ACC112 (cell line): Measurements from ENCODE around the gene TAGLN.

Experiments
- H2AFZ ChIP-seq: fragments of 200-600 bp; sonication (generic); one replicate; pipeline ENCODE4 v1.6.0; 2017; ENCODE audit warnings: antibody characterized with exemption, low read length; ENCODE audit not compliant: unreplicated experiment
- H3K27ac ChIP-seq: fragments of 200-600 bp; sonication (generic); 2 replicates; pipeline ENCODE4 v1.5.1; 2014; ENCODE audit warnings: low read depth, mild to moderate bottlenecking, antibody characterized with exemption, low read length, moderate library complexity
- H3K27me3 ChIP-seq: fragments of 200-600 bp; sonication (generic); 2 replicates; pipeline ENCODE4 v1.6.1; 2014; ENCODE audit warnings: mild to moderate bottlenecking, antibody characterized with exemption, low read length, moderate library complexity, mixed read lengths; ENCODE audit not compliant: insufficient read depth
- H3K36me3 ChIP-seq: fragments of 200-600 bp; sonication (generic); 2 replicates; pipeline ENCODE4 v1.6.1; 2016; ENCODE audit warnings: mild to moderate bottlenecking, antibody characterized with exemption, low read length, moderate library complexity, mixed read lengths; ENCODE audit not compliant: insufficient read depth
- H3K4me1 ChIP-seq: fragments of 200-600 bp; sonication (generic); one replicate; pipeline ENCODE4 v1.6.1; 2016; ENCODE audit warnings: low read length, mixed read lengths; ENCODE audit not compliant: insufficient read depth, unreplicated experiment, control insufficient read depth
- H3K4me3 ChIP-seq: fragments of 200-600 bp; sonication (generic); 2 replicates; pipeline ENCODE4 v1.5.1; 2014; ENCODE audit warnings: mild to moderate bottlenecking, low read depth, low read length
- H3K79me2 ChIP-seq: fragments of 200-600 bp; sonication (generic); one replicate; pipeline ENCODE4 v1.6.0; 2016; ENCODE audit warnings: low read length; ENCODE audit not compliant: control insufficient read depth, unreplicated experiment, insufficient read depth

TAGLN gene

DNA sequence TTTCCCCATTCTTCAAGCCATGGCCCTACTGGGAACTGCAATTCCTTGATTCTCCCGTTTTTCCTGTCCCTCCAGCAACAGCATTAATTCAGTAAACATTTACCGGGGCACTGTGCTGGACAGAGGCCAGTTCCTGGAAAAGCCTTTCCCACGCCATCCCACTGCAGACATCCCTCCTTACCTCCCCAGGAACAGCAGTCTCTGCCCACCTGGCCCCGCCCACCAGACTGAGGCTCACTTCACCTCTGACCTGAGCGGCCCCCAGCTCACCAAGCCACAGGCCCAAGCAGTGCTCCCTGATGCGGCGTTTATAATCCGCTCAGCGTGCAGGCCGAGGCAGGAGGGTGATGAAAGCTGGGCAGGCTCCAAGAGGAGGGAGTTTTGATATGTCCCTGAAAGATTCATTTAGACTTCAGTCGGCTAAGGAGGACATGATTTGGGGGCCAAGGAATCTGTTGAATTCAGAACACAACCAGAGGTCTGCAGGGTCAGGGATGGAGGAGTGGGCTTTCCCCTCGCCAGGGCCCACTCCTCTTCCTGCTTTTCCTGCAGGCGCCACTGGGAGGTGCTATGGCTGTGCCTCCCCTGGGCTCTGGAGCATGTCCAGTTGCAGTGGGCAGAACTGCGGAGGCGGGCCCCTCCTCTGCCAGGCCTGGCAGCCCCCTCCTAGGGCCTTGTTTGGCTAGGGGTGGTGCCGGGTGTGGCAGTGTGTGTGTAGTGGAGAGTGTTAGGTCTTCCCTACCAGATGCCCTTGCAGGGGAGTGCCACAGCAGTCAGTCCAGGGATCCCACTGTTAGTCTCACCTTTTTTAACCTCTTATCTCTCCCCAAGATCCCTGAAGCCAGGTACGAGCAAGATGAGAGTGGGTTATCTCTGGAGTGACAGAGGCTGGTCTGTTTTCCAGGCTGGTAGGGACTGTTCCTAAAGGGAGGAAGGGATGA is 1.4 kb upstream of the TAGLN start:
- Histone ChIP-seq H3K4me3 (peak overlapping the region; percentile 74; the same call in 1 of the 2 replicates), H3K79me2 (peaks cover 36% of the 10 kb centered on the region), H2AFZ (no peak overlapping the region), H3K36me3 (0 out of 2 replicates have a peak, but pooled peaks cover under 1% of the 10 kb centered on the region), H3K27ac (peak overlapping the region; percentile 80), H3K27me3 (no peaks in the 10 kb centered on the region), H3K4me1 (peaks cover 43% of the 10 kb centered on the region)

DNA sequence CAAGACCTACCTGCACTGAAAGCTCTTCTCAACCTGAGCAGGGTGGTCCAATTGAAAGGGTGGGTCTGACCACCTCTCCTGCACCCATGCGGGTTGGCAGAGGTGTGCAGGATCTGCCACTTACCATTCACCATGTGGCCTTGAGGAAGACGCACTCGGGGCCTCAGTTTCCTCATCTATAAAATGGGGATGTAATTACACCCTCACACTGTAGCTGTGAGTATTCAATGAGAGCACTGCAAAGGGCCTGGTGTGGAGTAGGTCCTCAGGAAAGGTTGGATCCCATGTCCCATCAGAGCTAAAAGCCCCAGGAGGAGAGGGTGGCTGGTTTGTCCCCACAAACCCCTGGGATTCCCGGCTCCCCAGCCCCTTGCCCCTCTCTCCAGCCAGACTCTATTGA is 557 bp upstream of the TAGLN start:
- H3K4me1 ChIP-seq, result peaks cover 43% of the 10 kb centered on the region
- peaks cover 8% of the 10 kb centered on the region; the same call in 1 of the 2 replicates for H3K36me3 ChIP-seq
- no peaks in the 10 kb centered on the region for H3K27me3 ChIP-seq
- peak overlapping the region; percentile 74 for H3K4me3 ChIP-seq
- peak overlapping the region; percentile 80 for H3K27ac ChIP-seq
- no peak overlapping the region for H2AFZ ChIP-seq
- peaks cover 38% of the 10 kb centered on the region for H3K79me2 ChIP-seq

DNA sequence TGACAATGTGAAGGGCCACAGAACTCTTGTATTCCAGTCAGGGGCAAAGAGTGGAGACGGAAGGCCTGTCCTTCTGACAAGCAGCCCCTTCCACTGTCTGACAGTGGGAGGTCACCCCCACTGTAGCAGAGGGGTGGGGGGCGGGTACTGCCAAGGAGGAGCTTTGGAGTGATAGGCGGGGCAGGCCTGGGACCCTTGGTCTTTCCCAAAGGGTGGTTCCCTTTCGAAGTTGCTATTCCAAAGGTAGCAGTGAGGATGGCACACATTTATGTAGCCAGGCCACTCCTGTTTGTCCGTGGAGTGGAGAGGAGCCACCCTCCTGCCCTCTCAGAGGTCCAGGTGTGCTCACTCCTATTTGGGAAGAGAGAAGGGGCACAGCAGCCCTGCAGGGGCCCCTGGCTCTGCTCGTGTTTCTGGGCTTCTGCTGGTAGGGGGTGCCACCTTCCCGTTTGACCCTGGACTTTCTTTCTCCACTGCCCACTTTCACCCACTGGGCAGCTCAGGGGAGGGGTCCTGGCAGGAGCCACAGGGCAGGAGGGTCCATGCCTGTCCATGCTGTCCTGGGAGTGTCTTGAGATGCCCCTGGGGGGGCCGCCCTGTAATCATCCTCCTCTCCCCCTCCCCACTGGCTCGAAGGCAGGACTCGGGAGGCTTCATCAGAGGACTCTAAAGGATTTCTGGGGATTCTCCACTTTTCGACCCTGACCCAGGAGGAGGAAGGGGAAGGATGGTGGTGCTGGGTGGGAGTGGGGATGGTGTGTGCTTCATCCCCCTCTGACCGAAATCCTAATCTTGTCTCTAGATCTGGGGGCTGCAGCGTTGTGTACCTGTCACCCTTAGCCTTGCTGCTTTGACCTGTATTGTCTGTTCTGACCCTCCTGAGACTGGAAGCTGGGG is 994 bp downstream of the TAGLN start:
- Histone ChIP-seq H3K36me3 (peaks cover 14% of the 10 kb centered on the region; the same call in 1 of the 2 replicates), H3K27ac (peak overlapping the region; percentile 80), H2AFZ (no peak overlapping the region), H3K79me2 (peaks cover 38% of the 10 kb centered on the region), H3K4me3 (peak overlapping the region; percentile 74), H3K4me1 (peaks cover 43% of the 10 kb centered on the region), H3K27me3 (no peaks in the 10 kb centered on the region)

DNA sequence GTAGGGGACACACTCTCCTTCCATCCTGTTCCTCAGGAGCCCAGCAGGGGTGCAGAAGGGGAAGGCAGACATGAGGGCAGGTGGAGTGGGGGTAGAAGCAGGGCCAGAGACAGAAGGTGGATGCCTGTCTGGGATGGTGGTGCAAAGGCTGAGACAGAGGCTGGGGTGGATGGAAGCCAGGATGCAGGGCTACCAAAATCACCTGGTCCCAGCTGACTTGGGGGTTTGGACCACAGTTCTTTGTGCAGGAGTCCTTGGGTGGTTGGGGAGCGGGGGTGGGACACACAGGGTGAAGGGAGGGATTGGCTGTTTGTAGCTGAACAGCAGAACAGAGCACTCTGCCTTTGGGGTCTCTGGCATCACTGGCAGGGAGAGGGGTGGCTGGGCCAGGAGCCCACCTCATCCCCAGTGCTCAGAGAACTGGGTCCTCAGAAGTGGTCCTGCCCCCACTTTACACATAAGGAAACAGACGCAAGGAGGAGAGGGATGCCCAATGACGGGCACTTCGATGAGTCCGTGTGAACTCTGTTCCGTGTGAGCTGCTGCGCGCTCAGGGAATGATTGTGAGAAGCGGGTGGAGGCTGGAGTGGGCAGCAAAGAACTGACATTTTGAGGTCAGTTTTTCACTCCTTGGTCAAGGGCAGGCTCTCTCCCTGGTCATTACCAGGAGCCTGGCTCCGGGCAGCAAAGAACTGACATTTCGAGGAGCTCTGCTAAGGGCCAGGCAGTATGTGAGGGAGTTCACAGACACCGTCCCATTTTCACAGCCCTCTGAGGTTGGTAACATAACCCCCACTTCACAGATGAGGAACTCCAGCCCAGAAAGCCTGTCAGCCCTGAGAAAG is 1.9 kb downstream of the TAGLN start:
- no peak overlapping the region for H2AFZ ChIP-seq
- peaks cover 14% of the 10 kb centered on the region; the same call in 1 of the 2 replicates for H3K36me3 ChIP-seq
- peak overlapping the region; percentile 80 for H3K27ac ChIP-seq
- no peaks in the 10 kb centered on the region for H3K27me3 ChIP-seq
- peaks cover 43% of the 10 kb centered on the region for H3K4me1 ChIP-seq
- H3K79me2 ChIP-seq, result peaks cover 38% of the 10 kb centered on the region
- peak overlapping the region; percentile 74 for H3K4me3 ChIP-seq

DNA sequence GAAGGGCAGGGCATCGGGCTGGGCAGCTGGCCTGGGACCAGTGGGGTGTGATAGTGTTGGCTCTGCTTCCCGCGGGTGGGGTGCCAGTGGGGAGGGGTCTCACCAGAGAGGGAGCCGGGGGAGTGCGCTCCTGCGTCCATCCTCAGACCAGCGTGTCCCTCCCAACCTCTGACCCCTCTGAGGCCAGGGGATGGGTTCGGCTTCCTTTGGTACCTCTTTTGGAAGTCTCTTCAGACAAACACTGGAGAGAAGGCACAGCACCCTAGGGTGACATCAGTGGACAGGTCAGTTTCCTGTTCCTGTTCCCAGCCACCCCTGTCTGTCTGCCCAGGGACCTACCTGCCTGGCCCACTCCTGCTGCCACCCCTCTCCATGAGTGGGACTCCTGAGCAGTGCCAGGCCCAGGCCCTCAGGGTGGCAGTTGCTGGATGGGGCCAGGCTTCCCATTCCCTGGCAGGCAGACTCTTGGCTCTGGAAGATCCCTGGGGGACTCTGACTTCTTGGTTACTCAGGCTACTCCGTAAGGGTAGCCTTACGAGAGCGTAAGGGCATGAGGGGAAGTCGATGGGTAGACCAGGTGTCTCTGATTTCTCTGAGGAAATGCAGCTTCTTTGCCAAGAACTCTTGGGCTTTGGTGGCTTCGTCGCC is 2.6 kb downstream of the TAGLN start:
- Histone ChIP-seq H3K4me1 (peaks cover 43% of the 10 kb centered on the region), H2AFZ (no peak overlapping the region), H3K4me3 (peak overlapping the region; percentile 74), H3K27me3 (no peaks in the 10 kb centered on the region), H3K36me3 (peaks cover 14% of the 10 kb centered on the region; the same call in 1 of the 2 replicates), H3K79me2 (peaks cover 38% of the 10 kb centered on the region), H3K27ac (peak overlapping the region; percentile 80)

DNA sequence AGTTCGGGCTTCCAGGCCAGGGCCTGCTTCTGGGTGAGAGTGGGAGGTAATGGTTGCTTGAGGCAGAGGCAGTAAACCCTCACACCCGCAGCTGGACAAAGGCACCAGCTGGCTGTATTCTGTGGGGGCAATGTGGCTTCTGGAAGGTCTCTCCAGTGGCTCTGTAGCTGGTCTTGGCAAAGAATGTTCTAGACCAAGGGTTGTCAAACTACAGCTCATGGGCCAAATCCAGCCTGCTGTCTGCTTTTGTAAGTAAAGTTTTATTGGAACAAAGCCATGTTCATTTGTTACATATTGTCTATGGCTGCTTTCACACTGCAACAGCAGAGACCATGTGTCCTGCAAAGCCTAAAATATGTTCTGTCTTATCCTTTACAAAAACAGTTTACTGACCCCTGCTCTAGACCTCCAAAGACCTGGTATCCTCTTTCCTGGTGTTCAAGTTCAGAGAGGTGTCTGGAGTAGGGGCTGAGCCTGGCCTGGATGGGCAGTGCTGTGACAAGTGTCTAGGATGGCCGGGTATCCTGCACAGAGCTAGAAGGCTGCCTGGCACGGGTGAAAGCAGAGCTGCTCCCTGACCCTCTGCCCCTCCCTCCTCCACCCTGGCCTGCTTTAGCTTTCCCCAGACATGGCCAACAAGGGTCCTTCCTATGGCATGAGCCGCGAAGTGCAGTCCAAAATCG is 3.4 kb downstream of the TAGLN start:
- H3K27ac ChIP-seq, result peak overlapping the region; percentile 80
- peak overlapping the region; percentile 74; the same call in 1 of the 2 replicates for H3K4me3 ChIP-seq
- H3K4me1 ChIP-seq, result peaks cover 43% of the 10 kb centered on the region
- H3K36me3 ChIP-seq, result peaks cover 14% of the 10 kb centered on the region; the same call in 1 of the 2 replicates
- no peaks in the 10 kb centered on the region for H3K27me3 ChIP-seq
- H3K79me2 ChIP-seq, result peaks cover 38% of the 10 kb centered on the region
- H2AFZ ChIP-seq, result no peak overlapping the region

DNA sequence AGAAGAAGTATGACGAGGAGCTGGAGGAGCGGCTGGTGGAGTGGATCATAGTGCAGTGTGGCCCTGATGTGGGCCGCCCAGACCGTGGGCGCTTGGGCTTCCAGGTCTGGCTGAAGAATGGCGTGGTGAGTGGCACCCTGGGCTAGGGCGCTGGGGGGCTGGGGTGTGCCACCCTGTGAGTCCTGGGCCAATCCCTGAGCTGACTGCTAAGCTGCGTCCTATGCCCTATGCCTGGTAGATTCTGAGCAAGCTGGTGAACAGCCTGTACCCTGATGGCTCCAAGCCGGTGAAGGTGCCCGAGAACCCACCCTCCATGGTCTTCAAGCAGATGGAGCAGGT is 3.9 kb downstream of the TAGLN start:
- Histone ChIP-seq H3K36me3 (peaks cover 14% of the 10 kb centered on the region; the same call in 1 of the 2 replicates), H3K79me2 (peaks cover 38% of the 10 kb centered on the region), H3K27me3 (no peaks in the 10 kb centered on the region), H3K4me1 (peaks cover 41% of the 10 kb centered on the region), H2AFZ (no peak overlapping the region), H3K27ac (no peak overlapping the region), H3K4me3 (no peak overlapping the region)

DNA sequence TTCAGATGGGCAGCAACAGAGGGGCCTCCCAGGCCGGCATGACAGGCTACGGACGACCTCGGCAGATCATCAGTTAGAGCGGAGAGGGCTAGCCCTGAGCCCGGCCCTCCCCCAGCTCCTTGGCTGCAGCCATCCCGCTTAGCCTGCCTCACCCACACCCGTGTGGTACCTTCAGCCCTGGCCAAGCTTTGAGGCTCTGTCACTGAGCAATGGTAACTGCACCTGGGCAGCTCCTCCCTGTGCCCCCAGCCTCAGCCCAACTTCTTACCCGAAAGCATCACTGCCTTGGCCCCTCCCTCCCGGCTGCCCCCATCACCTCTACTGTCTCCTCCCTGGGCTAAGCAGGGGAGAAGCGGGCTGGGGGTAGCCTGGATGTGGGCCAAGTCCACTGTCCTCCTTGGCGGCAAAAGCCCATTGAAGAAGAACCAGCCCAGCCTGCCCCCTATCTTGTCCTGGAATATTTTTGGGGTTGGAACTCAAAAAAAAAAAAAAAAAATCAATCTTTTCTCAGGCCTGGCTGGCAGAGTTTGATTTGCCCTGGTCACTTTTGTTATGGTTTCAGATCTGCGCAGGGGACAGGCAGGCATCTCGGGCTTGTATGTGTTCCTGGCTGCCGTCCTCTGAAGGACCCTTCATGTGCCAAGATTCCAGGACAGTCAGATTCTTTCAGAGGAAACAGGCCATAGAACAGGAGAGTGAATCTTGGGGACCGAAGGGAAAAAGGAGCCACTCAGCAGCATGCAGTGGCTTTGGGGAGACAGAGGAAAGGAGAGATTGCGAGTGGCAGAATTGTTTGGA is 5.3 kb downstream of the TAGLN start:
- peaks cover 14% of the 10 kb centered on the region; the same call in 1 of the 2 replicates for H3K36me3 ChIP-seq
- H2AFZ ChIP-seq, result no peak overlapping the region
- H3K4me1 ChIP-seq, result peaks cover 30% of the 10 kb centered on the region
- H3K27me3 ChIP-seq, result no peaks in the 10 kb centered on the region
- no peak overlapping the region for H3K27ac ChIP-seq
- no peak overlapping the region for H3K4me3 ChIP-seq
- peaks cover 32% of the 10 kb centered on the region for H3K79me2 ChIP-seq
